Lower leg skin (tissue), 3 donors: ENCODE measurements around the gene SUN1.

Experiments
- POLR2A ChIP-seq, 2 donors: fragments of 450-650 bp; IDR thresholded peaks; one replicate each; pipeline ENCODE4 v1.6.1; 2016 to 2017; ENCODE audit warnings: antibody characterized with exemption in 2 of 2, mild to moderate bottlenecking in 1 of 2, moderate library complexity in 1 of 2
- TF ChIP-seq, protein P1 (sequence below), 3 donors: fragments of 450-650 bp; IDR thresholded peaks; one replicate each; pipeline ENCODE4 v1.5.1; 2016; ENCODE audit warnings: antibody characterized with exemption in 3 of 3, mild to moderate bottlenecking in 3 of 3, moderate library complexity in 2 of 3

GRCh38 chr7:881441-882234 is 49.4 kb downstream of the SUN1 start:
- TF ChIP-seq, protein P1, sequence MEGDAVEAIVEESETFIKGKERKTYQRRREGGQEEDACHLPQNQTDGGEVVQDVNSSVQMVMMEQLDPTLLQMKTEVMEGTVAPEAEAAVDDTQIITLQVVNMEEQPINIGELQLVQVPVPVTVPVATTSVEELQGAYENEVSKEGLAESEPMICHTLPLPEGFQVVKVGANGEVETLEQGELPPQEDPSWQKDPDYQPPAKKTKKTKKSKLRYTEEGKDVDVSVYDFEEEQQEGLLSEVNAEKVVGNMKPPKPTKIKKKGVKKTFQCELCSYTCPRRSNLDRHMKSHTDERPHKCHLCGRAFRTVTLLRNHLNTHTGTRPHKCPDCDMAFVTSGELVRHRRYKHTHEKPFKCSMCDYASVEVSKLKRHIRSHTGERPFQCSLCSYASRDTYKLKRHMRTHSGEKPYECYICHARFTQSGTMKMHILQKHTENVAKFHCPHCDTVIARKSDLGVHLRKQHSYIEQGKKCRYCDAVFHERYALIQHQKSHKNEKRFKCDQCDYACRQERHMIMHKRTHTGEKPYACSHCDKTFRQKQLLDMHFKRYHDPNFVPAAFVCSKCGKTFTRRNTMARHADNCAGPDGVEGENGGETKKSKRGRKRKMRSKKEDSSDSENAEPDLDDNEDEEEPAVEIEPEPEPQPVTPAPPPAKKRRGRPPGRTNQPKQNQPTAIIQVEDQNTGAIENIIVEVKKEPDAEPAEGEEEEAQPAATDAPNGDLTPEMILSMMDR (IDR thresholded peaks at IDR 0.05): no peak
- no peak for TF ChIP-seq POLR2A (IDR thresholded peaks at IDR 0.05)
